ENCODE data around the gene WDR53.
"Not testable (repeated sequence)": the region's sequence is repeated elsewhere in the genome, so short reads cannot be mapped to it uniquely, and the experiment has no call there.

WDR53 gene

DNA sequence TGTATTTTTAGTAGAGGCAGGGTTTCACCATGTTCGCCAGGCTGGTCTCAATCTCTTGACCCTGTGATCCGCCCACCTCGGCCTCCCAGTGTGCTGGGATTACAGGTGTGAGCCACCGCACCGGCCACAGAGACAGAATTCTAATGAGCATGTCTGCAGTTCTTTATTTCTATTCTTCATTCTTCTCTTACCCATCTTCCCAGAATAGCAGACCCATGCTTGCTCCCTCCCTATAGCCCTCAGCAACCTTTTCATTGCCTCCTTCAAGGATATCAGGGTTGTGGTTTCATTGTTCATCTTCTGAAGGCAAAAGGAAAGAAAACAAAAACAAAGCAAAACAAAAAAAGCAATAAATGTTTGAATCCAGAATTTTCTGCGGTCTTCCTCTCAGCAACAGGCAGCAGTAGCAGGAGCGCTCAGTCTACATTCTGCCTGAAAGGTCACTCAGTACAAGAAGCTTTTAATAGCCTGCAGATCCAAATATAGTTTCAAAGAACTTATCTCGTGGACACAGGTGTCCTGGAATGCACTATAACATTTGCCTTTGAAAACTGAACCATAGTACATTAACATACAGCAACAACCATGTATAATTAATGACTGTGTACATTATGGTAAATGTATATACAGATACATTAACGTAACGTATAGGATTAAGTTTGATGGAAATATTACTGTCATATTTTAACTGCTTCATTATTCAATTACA is 53.3 kb downstream of the WDR53 start, which contains the start of gene SMCO1:
SMCO1 (minus strand) TSS at position 434 of the 709 bp plus-strand sequence; CDS start at position 297, 137 bp downstream.
- no peak for DNase-seq

DNA sequence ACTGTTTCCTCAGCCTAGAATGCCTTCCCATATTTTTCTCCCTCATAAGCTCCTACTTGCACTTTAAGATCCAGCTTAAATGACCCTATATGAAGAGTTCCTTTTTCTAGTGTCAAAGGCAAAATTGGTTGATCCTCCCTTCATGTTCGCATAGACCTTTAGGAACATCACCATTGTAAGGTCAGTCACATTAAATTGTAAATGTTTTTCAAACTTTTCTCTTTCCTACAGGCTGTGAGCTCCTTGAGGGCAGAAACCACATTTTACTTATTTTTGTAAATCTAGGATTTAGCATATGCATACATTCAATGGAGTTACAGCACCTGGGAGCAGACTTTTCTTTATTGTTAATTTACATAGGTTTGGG is 54.0 kb downstream of the WDR53 start:
- DNase-seq = no peak

DNA sequence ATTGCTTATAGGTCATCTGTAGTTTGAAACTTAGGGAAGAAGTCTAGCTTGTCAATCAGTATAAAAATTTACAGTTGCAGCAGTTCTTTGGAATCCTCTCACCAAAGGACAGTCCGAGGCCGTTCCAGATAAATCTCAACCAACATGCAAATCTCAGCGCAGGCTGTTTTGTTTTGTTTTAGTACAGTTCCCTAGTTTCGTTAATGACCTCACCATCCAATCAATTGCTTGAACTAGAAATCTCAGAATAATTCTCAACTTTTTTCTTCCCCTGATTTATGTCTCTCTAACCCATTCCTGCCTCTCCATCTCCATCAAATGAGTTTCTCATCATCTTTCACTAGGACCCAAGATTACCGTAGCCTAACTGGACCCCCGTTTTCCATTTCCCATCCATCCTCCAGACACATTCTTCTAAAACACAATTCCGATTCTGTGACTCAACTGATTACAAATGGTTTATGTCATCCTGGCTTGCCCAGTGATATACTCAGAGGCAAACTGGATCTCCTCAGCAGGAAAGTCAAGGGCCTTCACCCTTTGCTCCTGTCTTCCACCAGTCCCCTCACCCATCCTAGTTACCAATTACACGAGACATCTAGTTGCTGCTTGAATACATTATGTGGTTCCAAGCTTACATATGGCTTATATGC is 54.5 kb downstream of the WDR53 start:
- DNase-seq = no peak

DNA sequence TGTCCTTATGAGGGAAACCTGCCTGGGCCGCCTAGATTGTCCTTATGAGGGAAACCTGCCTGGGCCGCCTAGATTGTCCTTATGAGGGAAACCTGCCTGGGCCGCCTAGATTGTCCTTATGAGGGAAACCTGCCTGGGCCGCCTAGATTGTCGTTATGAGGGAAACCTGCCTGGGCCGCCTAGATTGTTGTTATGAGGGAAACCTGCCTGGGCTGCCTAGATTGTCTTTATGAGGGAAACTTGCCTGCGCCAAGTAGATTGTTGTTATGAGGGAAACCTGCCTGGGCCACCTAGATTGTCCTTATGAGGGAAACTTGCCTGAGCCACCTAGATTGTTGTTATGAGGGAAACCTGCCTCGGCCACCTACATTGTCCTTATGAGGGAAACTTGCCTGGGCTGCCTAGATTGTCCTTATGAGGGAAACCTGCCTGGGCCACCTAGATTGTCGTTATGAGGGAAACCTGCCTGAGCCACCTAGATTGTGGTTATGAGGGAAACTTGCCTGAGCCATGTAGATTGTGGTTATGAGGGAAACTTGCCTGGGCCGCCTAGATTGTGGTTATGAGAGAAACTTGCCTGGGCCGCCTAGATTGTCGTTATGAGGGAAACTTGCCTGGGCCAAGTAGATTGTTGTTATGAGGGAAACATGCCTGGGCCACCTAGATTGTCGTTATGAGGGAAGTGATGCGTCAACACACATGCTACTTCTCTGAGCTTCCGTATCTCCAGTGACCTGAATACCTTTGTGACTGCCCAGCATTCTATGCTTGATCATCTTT is 56.5 kb downstream of the WDR53 start:
- not testable (repeated sequence) for DNase-seq

DNA sequence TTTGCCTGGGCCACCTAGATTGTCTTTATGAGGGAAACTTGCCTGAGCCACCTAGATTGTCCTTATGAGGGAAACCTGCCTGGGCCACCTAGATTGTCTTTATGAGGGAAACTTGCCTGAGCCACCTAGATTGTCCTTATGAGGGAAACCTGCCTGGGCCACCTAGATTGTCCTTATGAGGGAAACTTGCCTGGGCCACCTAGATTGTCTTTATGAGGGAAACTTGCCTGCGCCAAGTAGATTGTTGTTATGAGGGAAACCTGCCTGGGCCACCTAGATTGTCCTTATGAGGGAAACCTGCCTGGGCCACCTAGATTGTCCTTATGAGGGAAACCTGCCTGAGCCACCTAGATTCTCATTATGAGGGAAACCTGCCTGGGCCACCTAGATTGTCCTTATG is 57.2 kb downstream of the WDR53 start:
- DNase-seq = not testable (repeated sequence)

DNA sequence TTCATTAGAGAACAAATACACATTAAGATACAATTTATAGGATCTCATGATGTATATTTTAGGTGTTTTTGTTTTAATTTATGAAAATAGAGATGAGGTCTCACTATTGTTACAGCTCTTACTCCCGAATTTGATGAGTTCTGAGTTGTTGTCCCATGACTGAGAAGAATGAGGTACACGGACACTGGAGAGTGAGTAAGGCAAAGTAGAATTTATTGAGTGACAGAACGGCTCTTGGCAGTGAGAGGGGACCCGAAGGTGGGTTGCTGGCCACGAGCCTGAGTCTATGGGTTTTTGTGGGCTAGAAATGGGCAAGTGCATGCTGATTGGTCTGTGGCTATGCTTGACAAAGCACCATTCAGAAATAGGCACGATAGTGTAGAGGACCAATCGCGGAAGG is 61.7 kb downstream of the WDR53 start:
- DNase-seq = no peak

DNA sequence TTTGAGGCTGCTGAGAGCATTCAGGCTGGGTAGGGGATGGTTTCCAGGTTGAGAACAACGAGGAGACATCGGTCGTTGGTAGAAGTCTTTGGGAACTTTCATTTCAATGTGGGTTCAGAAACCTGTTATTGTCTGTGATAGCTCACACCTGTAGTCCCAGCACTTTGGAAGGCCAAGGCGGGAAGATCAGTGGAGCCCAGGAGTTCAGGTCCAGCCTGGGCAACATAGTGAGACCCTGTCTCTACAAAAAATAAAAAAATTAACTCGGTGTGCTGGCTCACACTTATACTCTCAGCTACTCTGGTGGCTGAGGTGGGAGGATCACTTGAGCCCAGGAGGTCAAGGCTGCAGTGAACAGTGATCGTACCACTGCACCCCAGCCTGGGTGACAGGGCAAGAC is 63.8 kb downstream of the WDR53 start:
- no peak for DNase-seq

Measured in central memory CD4-positive, alpha-beta T cell (primary cell).